AG09319 (cell line): ENCODE measurements around the gene FOXP1.

Experiments
- DNase-seq: peaks from one replicate; pipeline ENCODE4 v3.0.0-alpha.2; 2010; ENCODE audit warnings: low read depth; ENCODE audit errors: extremely low read depth
- CTCF ChIP-seq: IDR thresholded peaks from 2 replicates; pipeline ENCODE4 v1.5.1; 2011; ENCODE audit warnings: low read depth, mild to moderate bottlenecking, inconsistent platforms, low read length, moderate library complexity

The FOXP1 gene

GRCh38 chr3:70963431-70964275 lies 619.9 kb downstream of the FOXP1 start:
- DNase-seq = no peak
- no peak for TF ChIP-seq CTCF

GRCh38 chr3:70959506-70960291 lies 623.8 kb downstream of the FOXP1 start:
- TF ChIP-seq CTCF = no peak
- DNase-seq = no peak

DNA sequence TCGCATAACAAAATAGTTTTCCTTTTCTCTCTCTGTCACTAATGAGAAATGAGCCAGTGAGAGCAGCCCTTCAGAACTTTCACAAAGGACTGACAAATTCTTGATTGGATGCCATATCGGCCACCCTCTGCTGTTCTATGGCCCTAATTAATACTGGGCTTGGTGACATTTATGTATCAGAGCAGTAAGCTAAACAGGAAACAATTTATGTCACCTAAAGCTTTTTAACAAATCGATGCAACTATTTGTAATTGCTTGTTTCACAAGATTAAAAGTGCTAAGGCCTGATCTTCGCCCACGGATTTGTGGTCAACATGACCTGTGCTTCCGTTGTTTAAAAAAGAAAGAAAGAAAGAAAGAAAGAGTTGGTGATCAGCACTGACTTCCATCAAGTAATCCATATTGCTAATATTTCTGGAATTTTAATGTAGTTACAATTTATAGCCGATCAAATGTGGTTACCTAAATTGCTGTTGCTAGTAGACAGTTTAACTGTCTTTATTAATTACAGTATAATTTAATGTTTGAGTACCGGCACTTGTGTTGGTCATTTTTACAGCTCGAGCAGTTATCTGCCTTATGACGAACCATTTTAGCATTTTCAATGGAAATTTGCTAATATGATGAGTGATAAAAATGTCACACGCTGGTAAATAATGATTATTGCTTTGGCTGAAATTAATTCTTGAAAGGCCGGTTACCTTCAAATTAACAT lies 631.3 kb downstream of the FOXP1 start:
- TF ChIP-seq CTCF = no peak
- no peak for DNase-seq

GRCh38 chr3:70951316-70951715 lies 632.2 kb downstream of the FOXP1 start:
- no peak for DNase-seq
- no peak for TF ChIP-seq CTCF

- no peak for DNase-seq
Measured at GRCh38 chr3:70947579-70947978, 635.9 kb downstream of the FOXP1 start.

GRCh38 chr3:70943886-70944285 lies 639.6 kb downstream of the FOXP1 start:
- no peak for TF ChIP-seq CTCF
- no peak for DNase-seq

More at GRCh38 chr3:70947579-70947978, 635.9 kb downstream of the FOXP1 start:
- TF ChIP-seq CTCF = no peak
